NCI-H128 (cell line): ENCODE measurements around the gene HAPLN3.
A peak's percentile ranks its signal among the peaks of the same experiment; 100 is the strongest.

Experiments used
- DNase-seq: peaks from one replicate; lab custom pipeline; 2025; ENCODE audit not compliant: unreplicated experiment; lab: John Stamatoyannopoulos, UW

HAPLN3 gene

DNA sequence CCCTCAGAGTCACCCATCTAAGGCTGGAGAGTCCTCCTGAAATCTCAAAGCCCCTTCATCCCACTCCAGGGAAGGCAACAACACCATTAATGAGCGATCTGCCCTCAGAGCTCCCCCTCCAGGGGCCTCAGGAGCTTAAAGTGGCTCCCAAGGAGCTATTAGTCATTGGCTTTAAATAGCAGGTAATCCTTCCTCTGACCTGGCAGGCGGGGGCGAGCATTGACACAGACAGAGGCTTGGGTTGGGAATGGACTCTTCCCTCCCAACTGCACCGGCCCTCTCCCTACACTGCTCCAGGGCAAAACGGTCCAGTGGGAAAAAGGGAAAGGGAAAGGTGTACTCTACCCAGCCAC is 16.4 kb upstream of the HAPLN3 start:
- no peak for DNase-seq

DNA sequence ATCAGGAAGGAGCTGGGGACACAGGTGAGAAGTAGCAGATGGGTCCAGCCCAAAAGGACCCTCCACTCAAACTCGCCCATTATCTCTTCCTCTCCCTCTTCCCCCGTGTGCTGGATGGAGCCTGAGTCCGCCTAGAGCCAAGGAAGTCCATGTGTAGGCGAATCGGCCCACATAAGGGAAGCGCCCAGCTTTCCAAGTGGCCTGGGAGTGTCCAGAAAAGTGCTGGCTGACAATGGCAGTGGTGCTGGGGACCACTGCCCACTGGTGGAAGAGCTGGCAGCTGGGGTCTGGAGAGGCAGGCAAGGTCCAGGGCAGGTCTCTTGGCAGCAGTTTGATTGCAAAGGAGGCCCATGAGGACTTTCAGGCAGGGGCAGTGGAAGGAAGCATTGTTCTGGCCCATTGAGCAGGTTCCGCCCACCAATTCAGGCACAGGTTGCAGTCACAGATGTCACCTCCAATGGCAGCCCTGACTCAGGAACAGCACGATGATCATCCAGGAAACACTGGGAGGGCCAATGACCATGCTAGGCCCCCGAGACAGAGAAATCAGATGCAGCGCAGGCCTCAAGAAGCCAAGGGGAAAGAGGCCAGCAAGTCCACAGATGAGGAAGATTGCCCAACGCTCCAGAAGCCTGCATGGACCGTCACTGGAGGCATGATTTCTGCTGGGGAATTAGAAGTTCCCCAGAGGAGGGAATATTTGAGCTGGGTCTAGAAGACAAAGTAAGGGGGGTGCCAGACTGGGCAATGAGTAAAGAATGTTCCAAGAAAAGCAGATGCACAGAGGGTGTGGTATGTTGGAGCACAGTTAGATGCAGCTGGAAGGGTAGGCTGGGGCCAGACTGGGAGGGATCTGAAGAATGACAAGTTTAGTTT is 14.8 kb upstream of the HAPLN3 start:
- no peak for DNase-seq

DNA sequence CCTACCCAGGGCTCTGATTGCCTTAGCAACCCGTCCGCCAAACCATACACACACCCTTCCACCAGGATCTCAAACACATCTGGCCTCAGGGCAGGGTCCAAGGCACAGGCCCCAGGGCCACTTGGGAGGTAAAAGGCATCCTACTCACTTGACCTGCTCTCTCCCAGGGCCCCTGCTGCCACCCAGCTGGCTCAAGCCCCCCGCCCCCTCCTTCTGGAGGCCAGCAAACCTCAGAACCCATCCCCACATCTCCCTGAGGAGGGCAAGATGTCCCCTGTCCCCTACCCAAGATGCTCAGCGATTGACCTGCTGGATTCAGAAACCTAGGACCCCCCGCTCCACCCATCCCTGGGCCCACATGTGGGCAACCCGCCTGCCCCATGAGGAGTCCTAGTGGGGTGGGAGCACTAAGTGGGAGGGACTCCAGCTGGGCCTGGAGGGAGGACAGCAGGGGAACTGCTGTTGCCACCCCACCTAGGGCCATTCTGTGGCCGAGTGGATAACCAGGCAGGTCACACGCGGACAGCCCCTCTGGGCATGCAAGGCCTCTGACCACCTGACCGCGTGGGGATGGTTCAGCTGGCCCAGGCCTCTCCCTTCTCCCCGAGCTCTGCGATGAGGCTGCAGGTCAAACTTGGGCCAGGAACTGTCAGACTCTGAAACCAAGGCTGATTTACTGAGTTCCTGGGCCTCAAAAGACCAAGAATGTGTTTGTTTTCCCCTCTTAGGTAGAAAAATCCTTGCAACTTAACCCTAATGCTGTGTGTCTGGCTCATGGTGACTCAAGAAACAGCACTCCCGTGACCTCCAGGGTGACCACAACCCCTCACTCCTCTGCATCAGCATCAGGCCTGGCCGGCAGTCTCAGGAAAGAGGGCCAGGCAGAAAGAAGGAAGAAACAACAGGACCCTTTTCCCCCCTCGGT is 13.6 kb upstream of the HAPLN3 start:
- no peak for DNase-seq

DNA sequence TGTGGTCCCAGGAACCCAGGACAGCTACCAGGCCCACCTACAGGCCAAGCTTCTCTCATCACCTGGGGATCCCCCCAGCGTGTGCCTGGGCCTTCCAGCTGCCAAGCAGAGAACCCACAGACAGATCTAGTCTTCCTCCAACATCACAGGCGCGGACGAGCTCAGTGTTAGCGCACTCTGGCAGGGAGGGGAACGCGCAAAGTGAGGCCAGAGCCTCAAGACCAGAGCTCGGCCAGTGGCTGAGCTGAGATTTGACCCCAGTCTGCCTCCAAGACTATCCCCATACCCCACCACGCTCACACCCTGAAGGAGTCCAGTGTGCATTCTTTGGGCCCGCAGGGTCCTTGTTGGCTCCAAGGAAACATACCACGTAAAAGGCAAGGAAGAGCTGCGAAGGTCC is 12.8 kb upstream of the HAPLN3 start:
- no peak for DNase-seq

DNA sequence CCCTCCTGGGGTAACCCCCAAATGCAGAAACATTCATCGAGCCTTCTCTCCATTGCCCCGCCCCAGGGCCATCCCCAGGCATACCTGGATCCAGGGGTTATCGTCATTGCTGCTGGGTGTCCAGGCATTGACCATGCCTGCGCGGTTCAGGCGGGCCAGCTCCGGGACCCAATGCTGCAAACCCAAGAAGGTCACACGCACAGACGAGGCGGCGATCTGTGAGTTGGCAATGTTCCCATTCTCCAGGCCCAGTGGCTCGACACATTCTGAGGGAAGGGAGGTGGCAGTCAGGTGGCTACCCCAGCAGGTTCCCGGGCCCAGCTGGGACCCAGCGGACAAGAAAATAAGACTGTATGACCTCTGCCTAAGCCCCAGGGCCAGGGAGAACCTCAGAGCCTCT is 11.8 kb upstream of the HAPLN3 start:
- DNase-seq: no peak

DNA sequence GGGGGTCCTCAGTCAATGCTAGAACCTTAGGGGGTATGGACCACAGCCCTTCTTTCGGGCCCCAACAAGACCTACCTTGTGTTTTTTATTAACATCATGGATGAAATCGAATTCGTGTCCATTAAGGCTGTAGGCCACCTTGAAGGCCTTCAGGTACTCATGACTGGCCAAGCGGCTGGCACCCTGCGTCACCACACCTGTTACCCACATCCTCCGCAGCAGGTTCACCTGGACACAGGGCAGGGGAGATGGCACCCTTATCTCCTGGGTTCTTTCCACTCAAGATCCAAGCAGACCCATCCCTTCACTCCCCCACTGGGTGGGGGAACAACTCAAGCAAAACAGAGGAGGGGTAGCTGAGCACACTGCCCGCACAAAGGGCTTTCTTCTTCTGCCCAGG is 11.2 kb upstream of the HAPLN3 start:
- no peak for DNase-seq

DNA sequence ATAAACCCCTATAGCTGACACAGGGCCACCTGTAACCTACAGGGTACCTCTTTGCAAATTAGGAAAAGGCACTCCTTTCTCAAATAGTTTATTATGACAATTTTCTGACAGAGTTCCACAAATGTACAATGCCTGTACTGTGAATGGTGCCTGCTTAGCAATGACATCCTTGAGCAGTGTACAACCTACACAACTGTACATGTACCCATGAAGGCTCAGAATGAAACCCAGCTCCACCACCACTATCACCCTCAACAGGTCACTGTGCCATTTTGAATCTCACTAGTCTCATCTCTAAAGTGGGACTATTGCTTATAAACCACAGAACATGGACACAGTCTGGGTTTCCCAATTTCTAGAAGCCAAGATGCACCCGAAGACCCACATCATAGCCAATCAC is 10.8 kb upstream of the HAPLN3 start:
- no peak for DNase-seq

DNA sequence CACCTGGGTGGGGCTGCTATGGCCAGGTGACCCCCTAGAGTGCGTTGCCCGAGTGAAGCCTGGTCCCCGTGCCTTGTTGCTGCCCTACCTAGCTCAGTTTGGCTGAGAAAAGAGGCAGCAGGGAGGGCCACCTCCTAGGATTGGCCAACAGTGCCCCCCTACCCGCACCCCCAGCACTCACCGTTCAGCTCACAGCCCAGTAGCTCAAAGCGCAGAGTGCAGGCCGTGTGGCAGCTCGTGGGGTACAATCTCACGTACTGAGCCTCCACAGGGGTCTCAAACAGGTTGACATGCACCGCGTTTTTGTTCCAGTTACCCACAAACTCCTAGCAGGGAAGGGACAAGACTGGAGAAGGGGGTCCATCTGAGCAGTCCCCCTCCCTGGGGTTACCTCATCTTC is 10.2 kb upstream of the HAPLN3 start:
- no peak for DNase-seq

DNA sequence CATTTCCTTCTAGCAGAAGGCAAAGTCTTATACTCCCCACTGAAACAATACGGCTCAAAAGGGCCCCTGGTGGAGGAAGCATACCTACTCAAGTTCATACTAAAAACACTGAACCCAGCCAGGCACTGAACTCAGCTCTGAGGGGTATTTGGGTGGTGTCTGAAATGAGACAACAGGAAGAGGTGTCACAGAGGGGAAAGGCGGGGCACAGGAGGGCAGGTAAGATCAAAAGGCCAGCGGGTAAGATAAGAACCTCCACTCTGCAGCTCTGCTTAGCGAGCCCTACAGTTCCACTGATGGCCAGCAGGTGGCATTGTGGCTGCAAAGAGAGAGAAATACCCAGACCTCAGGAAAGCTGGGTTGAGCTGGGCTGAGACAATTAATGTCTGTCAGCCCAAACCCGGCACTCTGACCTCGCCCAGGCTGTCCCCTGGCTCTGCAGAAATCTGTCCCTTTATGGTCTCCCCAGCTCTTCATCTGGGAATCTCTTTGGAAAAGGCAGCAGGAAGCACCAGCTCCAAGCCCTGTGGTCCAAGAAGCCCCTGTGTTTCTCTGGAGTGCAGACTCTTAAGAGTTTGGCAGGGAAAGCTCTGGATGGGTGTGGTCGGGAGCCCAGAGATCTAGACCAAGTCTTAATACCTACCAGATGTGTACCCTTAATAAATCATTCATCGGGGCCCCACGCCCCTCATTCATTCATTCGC is 9.4 kb upstream of the HAPLN3 start:
- DNase-seq: peak; percentile 34

DNA sequence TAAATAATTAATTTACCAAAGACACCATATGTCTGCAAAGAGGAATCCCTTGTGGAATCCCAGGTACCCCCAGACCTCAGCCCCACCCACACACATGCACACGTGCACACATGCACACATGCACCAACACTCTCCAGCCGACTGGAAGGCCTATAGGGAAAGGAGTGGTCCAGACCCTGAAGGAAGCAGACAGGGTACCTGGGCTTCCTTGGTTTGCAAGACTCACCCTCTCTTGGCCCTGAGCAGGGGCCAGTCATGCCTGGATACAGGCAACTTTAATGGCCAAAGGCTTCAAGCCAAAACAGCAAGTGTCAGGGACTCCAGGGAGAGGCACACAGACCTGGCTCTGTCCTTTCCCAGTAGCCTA is 8.9 kb upstream of the HAPLN3 start:
- DNase-seq: no peak

DNA sequence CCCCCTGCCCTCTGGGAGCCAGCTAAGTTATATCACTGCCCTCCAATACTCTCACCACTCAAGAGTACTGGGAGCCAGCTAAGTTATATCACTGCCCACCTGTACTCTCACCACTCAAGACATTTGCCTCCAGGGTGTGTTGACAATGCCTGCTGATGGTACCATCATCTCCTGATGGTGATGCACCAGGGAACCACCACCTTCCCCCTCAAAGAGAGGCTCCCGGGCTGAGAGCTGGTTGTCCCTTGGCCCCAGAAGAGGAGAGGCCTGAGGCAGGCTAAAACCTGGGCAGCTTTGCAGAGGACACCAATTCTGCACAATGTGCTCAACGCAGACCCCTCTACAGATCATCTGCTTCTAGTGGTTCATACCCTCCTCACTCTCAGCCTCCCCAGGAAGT is 7.5 kb upstream of the HAPLN3 start:
- DNase-seq: no peak

DNA sequence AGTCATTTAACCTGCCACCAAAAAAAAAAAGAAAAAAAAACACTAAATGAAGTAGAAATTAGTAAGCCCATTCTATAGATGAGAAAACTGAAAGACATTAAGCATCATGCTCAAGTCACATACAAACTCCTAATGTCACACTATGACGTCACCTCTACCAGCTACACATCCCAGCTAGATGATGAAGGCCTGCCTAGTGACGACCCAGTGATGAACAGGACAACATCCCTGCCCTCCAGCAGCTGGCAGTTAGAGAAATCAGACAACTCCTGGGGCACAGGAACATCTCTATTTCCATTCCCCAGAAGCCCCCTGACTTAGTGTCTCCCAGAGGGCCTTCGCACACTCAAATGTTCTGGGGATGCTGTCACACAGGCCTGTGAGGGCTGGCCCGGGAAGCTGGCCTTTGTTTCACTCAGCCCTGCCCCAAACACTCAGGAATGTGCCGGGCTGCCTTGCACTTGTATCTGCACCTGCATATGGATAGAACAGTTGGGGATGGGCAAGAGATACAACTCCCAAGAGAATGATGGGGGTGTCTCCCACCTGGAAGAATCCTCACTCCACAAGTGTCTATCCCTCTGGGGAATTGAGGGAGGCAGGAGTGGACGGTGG is 7.0 kb upstream of the HAPLN3 start:
- DNase-seq: no peak

DNA sequence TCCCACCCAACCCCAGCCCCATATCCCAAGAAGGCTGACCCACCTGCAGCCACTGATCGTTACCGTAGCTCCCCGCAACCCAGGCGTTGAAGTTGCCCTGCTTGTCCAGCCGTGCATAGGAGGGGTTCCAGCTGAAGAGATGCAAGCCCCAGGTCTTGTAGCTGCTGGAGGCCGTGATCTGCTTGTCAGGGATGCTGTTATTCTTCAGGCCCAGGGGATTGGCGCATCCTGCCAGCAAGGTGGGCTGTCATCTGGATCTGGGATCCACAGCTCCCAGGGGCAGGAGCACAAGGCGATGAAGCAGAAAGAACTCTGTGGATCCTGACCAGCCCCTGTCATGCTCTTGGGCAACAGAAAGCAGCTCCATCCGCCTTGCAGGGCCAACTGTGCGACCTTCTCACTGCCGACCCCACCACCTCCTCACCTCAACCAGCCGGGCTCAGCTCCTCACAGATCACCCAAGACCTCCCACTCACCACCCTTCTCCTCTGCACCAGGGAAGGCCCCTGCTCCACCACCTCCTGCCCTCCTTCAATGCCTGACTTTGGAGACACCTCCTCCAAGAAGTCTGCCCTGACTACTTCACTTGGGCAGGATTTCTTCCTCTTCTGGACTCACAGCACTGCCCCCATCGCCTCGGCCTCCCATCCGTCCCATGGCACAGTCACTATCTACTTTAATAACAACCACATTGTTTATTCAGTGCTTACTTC is 6.3 kb upstream of the HAPLN3 start:
- DNase-seq: no peak

DNA sequence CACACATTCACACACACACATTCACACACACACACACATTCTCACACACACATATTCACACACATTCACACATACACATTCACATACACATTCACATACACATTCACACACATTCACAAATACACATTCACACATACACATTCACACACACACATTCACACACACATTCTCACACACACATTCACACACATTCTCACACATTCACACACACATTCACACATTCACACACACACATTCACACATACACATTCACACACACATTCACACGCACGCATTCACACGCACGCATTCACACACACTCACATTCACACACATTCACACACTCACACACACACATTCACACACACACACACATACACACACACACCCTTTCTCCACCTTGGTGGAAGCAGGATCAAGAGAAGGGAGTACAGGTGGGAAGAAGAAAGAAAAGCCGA is 5.7 kb upstream of the HAPLN3 start:
- no peak for DNase-seq

DNA sequence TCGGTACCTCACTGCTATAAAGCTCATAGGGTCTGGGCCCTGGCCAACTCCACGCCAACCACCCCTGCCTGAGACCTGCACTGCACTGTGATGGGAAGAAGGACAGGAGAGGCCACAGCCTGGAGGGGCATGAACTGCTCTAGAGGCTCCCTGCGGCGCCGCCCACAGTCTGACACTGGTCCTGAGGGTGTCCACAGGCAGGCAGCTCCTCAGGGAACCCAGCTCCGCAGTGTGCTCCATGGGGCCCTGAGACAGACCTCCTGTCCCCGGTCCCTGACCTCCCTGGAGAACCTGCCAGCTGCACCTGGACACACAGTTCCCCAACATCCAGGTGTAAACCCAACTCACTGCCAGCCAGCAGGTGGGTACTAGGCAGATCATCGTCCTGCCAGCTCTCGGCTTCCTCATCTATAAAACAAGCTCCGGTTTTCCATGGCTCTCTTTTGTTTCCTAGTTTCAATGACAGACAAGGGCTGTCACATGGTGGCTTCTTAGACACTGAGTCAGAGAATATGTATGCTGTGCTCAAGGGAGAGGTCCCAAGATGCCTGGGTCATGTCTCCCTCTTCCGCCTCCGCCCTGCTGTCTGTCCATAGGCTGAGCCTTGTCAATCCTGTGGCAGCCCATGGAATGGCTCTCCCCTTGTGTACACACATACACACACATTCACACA is 5.1 kb upstream of the HAPLN3 start:
- DNase-seq: no peak

DNA sequence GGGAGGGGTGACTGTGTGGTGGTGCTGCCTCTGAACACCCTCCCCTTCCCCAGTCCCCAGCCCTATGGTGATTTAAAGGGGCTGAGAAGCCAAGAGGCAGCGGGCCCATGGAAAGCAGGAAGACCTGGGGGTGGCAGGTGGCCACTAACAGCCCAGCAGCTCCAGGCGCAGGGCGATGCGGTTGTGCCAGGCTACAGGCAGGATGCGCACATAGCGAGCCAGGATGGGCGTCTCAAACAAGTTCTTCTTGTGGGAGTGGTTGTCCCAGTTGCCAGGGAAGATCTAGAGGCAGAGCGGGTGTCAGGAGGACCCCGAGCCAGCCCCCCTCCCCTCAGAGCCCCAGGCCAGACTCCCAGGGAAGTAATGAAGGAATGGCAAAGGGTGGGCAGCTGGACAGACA is 3.9 kb upstream of the HAPLN3 start:
- no peak for DNase-seq

DNA sequence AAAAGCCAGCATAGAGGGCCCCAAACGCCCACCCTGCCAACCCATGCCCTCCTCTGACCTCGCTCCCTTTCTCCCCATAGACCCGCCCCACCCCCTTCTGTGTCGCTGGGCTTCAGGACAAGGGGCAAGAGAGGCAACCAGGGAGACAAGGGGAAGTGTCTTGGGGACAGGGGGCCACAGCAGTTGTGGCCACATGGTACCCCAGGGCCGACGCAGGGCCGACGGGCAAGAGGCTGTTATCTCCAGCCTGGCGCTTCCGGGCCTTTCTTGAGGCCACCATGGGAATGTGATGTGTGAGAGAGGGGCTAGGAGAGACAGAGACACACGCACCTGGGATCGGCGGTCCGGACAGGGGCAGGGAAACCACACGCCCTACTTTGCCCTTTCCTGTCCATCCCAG is 3.4 kb upstream of the HAPLN3 start:
- DNase-seq: no peak

DNA sequence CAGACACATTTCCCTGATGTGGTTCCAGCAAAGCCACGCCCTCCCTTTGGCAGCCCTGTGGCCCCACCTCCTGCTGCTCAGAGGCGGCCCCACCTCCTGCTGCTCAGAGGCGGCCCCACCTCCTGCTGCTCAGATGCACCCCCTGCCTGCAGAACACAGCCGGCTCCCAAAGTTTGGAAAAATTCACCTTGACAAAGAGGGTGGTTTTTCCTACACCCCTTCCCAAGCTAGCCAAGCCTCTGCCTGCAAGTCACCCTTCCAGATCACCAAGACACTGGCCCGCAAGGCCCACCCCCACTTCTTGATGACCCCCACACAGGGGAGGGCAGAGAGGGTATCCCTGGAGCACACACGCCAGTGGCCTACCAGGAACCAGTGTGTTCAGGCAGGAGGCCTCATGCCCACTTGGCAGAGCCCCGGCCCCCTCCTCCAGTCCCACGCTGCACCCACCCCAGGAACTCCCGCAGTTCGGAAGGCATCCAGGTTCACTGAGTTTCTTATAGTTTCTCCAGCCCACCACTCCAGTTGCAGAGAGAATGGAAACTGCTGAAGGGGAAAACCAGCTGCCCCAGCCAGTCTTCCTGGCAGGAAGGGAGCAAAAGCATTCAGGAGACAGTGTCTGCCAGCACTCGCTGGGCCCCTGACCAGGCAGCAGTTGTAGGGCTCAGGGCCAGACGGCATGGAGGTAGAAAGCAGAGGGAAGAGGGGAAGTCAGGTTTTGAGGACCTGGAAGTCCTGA is 2.3 kb upstream of the HAPLN3 start:
- no peak for DNase-seq

DNA sequence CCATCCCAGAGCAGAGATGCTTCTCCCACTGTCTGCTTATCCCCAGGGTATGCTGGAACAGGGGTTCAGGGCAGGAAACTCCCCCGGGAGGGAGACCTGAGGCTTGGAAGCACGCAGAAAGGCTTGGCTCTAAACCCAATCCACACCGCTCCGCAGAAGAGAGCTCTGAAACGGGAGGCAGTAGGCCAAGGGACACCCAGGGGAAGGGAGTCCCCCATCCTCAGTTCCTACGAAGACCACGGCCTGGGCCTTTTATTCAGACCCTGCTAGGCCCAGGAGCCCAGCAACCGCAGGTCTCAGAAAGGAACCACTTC is 1.8 kb upstream of the HAPLN3 start:
- DNase-seq: no peak
